HG03139 (cell line): ENCODE results near the gene NCMAP.

Experiments
- ATAC-seq: cut with Tn5 transposase; IDR thresholded peaks from one replicate; pipeline ENCODE4 v1.9.1; 2021; ENCODE audit not compliant: unreplicated experiment

The NCMAP gene

DNA sequence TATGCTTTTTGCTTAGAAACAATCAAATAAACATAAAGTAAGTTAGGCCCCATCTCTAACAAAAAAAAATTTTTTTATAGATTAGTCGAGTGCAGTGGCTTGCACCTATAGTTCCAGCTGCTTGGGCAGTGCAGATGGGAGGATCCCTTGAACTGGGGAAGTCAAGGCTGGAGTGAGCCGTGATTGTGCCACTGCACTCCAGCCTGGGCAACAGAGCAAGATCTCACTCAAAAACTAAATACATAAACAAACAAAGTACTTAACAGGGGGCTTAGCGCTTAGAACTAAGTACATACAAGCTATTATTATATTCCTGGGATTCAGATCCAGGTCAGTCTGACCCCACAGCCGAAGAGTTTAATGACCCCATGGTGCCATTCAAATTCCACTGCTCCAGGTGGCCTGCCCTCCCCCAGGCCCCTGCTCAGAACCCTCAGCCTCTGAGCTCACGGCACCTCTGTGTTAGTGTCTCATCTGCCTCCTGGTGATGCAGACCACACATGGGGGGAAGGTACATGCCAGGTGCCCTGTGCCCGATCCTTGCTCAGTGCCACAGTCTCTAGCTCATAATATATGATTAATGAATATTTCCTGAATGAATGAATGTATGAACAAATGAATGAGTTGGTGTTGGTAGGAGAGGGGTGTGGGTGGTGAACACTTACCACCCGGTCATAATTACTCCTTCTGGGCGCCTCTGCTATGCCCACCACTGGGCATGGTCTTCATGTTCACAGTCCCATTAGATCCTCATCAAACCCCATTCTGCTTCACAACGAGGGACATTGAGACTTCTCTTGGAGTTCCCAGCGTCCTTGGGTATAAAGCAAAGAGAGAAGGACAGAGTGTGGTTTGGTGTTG is 14.6 kb downstream of the NCMAP start:
- ATAC-seq, result no peak

DNA sequence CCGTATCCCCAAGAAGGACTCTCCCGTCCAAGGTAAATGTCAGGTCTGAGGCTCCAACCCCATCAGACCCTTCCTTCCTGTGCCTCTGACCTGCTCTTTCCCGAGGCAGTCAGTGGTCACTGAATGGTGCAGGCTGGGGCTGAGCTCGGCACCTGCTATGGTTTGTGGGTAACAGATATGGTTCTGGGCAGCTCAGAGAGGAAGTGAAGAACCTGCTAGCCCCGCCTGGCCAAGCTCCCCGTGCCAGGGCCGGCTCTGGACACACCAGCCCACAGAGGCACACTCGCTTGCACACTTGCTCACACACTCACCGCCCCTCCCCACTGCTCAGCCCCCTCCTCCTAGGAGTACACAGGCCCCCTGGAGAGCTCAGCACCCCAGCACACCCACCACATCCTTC is 16.4 kb downstream of the NCMAP start:
- no peak for ATAC-seq

DNA sequence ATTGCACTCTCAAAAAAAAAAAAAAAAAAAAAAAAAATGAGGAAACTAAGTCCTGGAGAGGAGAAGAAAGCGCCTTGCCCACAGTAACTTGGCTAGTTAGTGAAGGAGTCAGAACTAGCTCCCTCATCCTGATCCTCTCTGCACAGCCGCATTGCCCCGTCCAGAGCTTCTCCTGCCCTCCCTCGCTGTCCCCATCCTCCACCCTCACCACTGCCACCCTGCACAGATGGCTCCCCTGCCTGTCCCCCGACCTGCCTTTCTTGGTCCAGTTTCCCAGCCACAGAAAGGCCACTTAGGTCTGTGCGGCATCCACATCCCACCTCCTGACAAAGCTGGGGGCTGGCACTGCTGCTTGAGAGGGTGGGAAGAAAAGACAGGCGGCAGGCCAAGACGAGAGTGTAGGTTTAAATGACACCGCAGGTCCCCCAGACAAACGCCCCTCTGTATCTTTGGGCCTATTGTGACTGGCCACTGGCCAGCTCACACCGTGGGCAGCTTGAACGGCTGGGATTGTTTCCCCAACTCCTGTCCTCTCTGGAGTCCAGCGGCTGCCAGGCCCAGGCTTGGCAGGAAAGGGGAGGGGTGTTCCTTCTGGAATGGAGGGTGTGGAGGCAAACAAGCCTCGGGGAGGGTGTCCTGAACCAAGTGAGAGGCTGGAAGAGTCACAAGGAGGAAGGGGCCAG is 20.2 kb downstream of the NCMAP start:
- ATAC-seq, result no peak

DNA sequence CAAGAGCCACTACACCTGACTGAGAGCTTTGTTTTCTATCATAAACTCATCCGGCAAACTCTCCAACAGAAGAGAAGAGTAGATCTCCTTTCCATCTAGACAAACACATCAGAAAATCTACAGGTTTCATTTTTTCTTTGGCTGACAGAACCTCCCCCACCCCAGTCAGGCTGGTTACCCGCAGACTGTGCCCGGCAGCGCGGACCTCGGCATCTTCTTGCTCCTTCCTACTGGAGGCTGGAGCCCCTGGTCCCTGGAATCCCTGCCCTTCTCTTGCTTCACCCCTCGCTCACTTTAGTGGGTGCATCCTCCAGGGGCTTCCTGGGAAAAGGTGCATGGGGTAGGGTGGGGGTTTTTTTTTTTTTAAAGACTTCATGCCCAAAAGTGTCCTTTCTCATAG is 23.0 kb downstream of the NCMAP start:
- ATAC-seq, result no peak

DNA sequence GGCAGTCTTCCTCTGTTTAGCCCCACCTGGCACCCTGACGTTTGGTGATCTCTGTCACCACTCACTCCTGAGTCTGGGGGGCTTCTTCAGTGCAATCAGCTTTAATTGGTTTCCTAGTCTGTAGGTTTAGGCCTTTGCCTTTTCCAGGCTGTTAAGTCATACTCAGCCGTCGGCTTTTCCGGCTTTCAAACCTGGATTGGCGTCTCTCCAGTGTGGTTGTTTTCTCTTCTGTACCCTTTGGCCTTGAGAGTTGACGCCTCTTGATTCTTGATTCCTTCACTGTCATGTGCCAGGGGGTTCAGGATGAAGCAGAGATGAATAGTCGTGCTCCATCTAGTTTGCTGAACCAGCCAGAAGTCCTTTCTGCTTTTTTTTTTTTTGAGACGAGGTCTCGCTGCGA is 24.9 kb downstream of the NCMAP start:
- ATAC-seq, result no peak

DNA sequence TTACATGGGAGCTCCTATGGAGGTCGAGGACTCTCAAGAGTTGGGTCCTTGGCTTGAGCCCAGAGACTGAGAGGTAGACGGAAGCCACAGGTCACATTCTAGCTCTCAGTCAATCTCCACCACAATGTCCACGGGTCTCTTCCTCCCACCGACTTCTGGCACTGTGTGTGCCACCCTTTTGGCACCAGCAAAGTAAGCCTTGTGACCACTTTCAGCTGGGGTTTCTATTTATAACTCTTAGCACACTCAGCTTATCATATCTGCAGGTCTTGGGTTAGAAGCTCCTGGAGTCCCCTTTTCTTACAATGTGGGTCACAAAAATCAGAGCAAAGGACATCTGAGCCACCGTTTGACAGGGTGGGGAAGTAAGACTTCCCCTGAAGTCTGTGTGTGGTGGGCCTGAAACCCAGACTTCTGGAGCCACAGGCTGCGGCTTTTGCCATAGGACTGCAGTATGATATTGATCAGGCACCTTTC is 28.3 kb downstream of the NCMAP start:
- no peak for ATAC-seq

DNA sequence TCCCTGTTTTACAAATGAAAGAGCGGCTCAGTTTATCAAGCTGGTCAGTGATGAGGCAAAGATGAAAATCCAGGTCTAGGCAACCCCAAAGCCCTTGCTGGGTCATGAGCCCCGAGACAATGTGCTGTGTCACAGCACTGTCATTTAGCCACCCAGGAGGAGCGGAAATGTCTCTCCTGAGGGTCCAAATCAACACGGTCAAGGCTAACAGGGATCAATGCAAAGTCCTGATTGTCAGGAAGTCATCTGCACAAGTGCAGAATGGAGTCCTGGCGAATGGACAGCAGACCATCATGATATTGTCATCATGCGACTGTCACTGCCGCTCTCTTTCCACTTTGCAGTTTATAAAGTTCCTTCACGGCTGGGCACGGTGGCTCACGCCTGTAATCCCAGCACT is 30.2 kb downstream of the NCMAP start:
- ATAC-seq, result no peak

DNA sequence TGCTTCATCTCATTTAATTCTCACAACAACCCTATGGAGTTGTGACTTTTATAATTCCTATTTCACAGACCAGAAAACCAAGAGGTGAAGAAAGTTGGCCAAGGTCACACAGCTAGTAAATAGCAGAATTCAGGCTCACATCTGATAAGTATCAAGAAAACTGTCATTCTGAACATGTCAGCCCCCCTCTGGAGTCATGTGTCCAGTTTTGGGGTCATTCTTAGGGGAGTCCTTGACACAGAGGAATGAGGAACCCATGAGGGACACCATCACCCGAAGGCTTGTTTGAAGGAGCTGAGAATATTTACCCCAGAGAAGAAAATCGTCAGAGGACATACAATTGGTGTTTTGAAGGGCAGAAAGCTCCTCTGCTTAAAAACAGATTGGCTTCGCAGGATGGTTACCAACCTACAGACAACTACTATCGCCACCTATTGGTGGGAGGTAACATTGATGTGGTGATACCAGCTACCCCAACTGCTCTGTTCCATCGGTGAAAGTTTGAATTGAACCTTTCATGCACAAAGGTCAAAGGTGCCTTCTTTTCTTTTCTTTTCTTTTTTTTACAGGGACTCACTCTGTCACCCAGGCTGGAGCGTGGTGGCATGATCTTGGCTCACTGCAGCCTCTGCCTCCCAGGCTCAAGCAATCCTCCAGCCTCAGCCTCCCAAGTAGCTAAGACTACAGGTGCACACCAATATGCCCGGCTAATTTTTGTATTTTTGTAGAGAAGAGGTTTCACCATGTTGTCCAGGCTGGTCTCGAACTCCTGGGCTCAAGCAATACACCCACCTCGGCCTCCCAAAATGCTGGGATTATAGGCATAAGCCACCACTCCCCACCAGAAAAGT is 31.3 kb downstream of the NCMAP start:
- no peak for ATAC-seq

DNA sequence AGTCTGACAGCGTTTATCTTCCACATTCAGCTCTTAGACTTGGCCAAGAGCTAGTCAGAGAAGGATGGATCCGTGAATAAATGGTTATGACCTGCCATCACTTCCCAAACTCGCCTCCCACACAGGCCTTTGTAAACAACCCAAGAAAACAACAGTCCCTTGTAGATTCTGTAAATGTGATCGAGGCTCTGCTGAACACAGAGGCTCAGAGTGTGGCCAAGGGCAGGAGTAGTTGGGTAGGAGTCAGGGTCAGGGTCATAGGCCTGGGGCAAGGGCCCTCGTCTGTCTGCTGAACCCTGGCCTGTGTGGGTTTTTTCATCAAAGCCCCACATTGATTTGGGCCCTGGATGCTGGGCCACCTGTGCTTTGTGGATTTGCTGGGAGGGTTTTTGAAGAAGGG is 32.7 kb downstream of the NCMAP start:
- ATAC-seq, result no peak

DNA sequence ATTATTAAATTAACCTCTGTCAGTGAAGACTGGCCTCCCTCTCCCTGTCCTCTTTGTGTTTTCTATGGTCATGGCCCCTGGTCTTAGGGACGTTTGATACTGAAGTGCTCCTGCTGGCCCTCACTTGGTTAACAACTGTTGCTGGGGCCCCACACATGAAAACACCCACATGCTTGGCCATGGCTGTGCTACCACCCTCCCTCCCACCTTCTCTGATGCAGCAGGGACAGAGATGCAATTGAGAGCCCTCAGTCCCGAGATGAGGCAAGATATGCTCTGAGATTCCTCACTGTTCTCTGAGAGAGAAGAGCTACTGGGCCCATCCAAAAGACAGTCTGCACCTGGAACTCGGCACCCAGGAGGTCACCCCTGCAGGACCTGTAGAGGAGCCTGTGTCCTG is 33.3 kb downstream of the NCMAP start:
- no peak for ATAC-seq

DNA sequence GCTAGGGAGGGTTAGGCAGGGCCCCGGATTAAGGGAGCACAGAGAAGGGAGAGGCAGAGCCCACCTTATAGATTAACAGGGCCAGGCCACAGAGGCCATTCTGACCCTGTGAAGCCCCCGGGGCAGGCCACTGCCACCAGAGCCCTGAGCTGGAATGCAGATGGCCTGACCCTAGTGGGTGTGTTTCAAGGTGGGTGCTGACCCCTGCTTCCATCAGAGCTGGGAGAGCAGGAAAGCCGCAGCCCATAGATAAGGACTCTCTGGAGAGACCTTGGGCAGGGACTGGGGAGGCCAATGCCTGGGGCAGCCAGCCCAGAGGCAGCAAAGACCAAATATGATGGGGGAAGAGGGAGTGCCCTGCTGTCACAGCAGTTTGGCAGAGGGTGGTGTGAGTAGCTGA is 35.9 kb downstream of the NCMAP start:
- no peak for ATAC-seq

DNA sequence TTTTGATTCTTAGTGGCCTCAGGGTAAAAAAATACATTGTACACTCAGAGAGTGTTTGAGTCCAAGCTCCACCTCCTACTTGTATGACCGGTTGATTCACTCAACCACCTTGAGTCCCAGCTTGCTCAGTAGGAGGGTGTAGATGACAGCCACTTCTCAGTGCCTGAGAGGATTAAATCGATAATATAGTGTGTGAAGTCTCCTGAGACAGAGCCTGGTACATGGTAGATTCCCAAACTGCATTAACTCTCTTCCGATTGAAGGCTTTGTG is 38.4 kb downstream of the NCMAP start:
- no peak for ATAC-seq

DNA sequence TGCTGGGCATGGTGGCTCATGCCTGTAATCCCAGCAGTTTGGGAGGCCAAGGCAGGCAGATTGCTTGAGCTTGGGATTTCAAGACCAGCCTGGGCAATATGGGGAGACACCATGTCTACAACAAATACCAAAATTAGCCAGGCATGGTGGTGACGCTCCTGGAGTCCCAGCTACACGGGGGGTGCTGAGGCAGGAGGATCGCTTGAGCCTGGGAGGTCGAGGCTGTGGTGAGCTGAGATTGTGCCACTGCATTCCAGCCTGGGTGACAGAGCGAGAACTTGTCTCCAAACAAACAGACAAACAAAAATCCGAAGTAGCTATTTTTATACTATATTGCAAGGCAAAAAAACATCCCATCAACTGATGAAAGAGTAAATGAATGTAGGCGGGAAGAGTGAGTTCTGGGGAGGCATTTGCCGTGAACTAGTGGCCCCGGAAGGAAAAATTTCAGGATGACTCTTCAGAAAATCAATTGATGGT is 40.6 kb downstream of the NCMAP start:
- no peak for ATAC-seq

DNA sequence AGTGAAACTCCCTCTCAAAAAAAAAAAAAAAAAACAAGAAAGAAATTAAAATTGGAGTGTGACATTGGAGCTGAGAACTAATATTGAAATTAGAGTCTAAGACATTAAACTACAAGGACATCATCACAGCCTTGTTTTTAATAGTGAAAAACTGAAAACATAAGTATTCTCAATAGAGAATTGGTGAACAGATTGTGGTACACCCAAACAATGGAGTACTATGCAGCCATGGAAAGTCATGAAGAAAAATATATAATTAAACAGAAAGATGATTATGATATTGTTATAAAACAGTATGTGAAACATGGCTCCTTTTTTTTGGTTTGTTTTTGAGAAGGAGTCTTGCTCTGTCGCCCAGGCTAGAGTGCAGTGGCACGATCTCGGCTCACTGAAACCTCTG is 43.4 kb downstream of the NCMAP start:
- ATAC-seq, result no peak

DNA sequence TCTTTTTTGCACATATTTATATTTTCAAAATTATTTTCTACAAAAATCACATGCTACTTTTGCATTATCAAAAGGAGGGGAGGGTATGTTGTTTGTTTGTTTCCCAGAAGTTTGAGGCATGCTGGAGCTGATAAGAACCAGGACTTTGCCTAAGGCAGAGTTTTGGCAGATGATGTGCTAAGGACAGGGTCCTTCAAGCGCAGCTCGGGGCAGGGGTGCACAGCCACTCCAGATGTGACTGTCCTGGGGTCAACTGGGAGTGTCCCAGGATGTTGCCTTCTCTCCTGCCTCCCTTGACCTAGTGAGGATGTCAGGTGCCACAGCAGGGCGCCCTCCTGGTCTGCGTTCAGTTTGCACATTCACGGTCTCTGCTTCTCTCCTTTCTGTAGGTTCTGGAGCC is 44.7 kb downstream of the NCMAP start:
- ATAC-seq, result no peak

DNA sequence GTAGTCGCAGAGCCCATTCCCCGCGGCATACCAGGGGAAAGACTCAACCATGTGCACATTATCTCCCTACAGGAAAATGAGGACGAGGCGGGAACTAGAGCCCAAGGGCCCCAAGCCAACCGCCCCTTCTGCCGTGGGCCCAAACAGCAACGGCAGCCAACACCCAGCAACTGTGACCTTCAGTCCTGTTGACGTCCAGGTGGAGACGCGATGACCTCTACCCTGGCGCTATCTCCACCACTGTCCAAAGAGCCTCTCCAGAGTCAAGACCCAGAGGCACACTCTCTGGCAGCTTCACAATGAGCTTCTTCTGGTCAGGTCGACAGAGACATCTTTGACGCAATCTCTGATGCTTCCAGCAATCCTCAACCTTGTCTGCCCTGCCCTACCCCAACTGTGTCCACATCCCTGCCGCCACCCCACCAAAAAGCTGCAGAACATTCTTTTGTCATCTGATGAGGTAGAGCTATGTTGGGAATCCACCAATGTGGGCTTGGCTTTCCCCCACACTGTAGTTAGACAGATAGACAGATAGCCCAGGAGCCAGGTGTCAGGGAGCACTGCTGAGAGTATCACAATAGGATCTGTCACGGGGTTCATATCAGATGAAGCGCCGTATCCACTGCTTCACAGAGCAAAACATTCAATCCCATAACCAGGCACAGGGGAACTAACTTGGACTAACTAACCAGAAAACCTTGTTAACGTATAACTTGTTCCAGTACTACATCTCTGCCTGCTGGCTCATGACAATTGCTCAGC is 49.8 kb downstream of the NCMAP start:
- no peak for ATAC-seq

DNA sequence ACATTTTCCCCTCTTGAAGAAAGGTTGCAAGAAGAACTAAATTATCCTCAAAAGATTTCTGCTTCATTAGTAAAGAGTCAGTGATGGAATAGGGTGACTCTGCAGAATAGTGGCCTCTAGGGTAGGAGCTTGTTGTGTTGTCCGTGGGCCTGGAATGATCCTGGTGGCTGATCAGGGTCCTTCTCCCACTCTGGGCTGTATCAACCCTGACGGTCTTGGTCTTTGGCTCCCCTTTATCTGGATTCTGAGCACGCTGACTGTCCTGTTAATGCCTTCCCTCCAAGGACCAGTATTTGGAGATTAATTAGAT is 50.4 kb downstream of the NCMAP start:
- no peak for ATAC-seq

DNA sequence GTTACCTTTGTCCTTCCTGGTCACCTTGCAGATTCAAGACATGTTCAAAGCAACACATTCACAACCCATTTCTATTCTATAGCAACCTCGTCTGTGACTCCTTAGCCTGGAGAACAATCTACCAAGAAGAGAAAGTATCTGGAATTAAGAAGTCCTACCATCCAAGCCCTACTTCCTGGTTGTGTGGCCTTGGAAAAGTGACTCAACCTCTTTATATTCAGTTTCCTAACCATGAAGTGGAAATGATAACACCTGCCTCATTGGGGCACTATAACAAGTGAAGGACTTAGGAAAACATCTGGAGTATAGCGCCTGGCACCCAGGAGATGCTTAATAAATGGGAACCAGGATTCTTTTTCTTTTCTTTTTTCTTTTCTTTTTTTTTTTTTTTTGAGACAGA is 50.7 kb downstream of the NCMAP start:
- no peak for ATAC-seq

DNA sequence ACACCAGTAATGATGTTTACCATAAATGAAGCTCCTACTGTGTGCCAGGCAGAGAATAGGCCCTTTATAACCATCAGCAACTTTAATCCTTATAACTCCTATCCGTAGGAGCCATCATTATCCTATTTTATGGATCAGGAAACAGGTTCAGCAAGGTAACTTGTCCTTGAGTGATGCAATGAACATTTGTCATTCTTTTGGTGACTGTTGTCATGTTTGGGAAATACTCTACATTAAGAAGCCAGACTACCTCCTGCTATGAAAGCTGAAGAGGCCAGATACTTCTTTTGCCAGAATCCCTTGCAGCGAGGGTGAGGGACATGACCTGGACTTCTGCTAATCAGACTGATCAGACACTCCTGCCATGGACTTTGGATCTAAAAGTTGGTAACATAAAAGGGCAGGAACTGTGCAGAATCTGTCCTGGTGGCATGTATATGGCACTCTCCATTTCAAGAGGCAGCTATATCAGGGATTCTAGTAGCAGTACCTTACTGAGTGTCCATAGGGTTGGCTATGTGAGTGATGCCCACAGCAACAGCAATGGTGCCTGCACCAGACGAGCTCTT is 54.1 kb downstream of the NCMAP start:
- ATAC-seq, result no peak

DNA sequence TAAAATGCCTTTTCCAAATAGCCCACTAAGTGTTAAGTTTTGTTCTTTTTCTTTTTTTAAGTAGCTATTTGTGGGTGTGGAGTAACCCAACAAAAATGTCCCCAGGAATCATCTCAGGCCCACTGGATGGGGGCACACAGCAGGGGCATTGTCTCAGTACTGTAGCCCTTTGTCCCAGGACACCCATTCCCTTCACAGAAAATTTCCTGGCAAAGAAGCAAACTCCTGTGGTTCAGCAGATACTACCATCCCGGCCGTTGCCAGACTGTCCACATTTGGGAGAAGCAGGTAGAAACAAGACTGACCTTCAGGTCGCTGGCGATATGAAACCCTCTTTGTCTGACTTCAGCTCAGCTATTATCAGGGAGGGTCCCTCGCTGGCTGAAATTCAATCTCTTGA is 63.5 kb downstream of the NCMAP start:
- no peak for ATAC-seq

DNA sequence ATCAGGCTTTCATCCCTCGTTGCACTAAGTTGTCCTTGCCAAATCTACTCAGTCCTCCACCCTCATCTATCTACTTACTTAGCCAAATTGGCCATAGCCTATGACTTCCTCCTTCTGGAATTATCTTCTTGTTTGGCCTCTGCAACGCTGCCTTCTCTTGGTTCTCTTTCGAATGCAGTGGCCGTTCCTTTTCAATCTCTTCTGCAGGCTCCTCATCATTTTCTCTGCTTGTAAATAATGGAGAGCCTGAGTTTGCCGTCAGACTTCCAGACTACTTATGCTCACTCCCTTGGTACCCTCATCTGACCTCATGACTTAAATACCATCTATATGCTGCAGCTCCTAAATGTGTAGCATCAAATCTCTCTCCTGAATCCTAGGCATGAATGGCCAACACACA is 64.8 kb downstream of the NCMAP start:
- ATAC-seq, result no peak
